ENCODE results near the gene TUBG2. TPM values are rescaled to one million over a fixed set of nuclear protein-coding genes. Genes with fewer than 3 reads are reported as not detected.

Gene TUBG2
- total RNA-seq, 1 donor from 2014 or later = 22.1 TPM

- H3K27ac Mint-ChIP-seq (ENCODE audit: unreplicated experiment) = no peak overlapping the region
- H3K4me1 Mint-ChIP-seq (ENCODE audit: low read depth, unreplicated experiment) = no peaks in the 10 kb centered on the region
- no peaks in the 10 kb centered on the region for H3K27me3 Mint-ChIP-seq (ENCODE audit: unreplicated experiment)
Measured at GRCh38 chr17:42629411-42630009, 29.6 kb upstream of the TUBG2 start.

DNA sequence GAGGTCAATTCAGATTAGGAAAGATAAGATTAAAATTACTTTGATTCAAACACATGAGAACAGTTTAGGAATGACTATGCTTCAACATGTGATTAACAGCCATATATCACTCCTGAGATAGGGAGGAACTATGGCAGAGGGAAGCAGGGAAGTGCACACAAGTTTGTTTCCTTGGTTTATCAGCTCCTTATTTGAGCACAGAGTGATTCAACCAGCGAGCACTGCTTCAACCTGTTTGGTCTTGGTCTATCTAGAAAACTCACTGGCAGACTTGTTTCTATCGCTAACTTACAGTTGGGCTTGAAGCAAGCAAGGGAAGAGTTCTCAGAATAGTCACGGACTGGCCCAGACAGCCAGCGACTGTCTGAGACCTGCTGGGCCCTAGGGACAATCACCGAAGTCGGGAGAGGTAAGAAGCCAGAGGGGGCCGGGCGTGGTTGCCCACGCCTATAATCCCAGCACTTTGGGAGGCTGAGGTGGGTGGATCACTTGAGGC, 26.1 kb upstream of the TUBG2 start:
- Mint-ChIP-seq H3K9me3 (ENCODE audit: unreplicated experiment) (no peaks in the 10 kb centered on the region), H3K36me3 (ENCODE audit: unreplicated experiment) (no peaks in the 10 kb centered on the region), H3K27ac (ENCODE audit: unreplicated experiment) (no peak overlapping the region), H3K4me3 (ENCODE audit: unreplicated experiment) (no peak overlapping the region), H3K4me1 (ENCODE audit: low read depth, unreplicated experiment) (no peaks in the 10 kb centered on the region), H3K27me3 (ENCODE audit: unreplicated experiment) (no peaks in the 10 kb centered on the region)
- DNase-seq = no peak
- TF ChIP-seq, protein P1, sequence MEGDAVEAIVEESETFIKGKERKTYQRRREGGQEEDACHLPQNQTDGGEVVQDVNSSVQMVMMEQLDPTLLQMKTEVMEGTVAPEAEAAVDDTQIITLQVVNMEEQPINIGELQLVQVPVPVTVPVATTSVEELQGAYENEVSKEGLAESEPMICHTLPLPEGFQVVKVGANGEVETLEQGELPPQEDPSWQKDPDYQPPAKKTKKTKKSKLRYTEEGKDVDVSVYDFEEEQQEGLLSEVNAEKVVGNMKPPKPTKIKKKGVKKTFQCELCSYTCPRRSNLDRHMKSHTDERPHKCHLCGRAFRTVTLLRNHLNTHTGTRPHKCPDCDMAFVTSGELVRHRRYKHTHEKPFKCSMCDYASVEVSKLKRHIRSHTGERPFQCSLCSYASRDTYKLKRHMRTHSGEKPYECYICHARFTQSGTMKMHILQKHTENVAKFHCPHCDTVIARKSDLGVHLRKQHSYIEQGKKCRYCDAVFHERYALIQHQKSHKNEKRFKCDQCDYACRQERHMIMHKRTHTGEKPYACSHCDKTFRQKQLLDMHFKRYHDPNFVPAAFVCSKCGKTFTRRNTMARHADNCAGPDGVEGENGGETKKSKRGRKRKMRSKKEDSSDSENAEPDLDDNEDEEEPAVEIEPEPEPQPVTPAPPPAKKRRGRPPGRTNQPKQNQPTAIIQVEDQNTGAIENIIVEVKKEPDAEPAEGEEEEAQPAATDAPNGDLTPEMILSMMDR (IDR thresholded peaks at IDR 0.05; ENCODE audit: partially characterized antibody, unreplicated experiment) = no peak

More at GRCh38 chr17:42629411-42630009, 29.6 kb upstream of the TUBG2 start:
- TF ChIP-seq, protein P1 (IDR thresholded peaks at IDR 0.05; ENCODE audit: partially characterized antibody, unreplicated experiment) = no peak
- DNase-seq = no peak
- no peaks in the 10 kb centered on the region for H3K36me3 Mint-ChIP-seq (ENCODE audit: unreplicated experiment)
- peaks cover under 1% of the 10 kb centered on the region for H3K9me3 Mint-ChIP-seq (ENCODE audit: unreplicated experiment)
- H3K4me3 Mint-ChIP-seq (ENCODE audit: unreplicated experiment) = no peak overlapping the region

DNA sequence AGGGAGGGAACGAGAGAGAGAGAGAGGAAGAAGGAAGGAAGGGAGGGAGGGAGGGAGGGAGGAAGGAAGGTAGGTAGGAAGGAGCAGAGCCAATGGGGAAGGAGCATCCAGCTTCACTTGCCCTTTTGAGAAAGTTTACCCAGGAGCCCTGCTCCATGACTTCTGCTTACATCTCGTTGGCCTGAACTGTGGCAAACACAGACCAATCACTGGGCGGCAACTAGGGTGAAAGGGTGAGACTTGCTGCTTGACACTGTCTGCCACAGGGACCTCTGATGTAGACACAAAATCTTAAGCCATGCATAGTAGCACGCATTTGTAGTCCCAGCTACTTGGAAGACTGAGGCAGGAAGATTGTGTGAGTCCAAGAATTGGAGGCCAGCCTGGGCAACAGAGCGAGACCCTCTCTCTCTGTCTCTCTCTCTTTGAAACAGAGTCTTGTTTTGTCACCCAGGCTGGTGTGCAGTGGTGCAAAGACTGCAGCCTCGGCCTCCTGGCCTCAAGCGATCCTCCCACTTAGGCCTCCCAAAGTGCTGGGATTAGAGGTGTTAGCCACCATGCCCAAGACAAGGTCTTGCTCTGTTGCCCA, 19.5 kb upstream of the TUBG2 start:
- TF ChIP-seq, protein P1 (IDR thresholded peaks at IDR 0.05; ENCODE audit: partially characterized antibody, unreplicated experiment) = no peak
- H3K4me1 Mint-ChIP-seq (ENCODE audit: low read depth, unreplicated experiment) = peaks cover 7% of the 10 kb centered on the region
- H3K36me3 Mint-ChIP-seq (ENCODE audit: unreplicated experiment) = no peaks in the 10 kb centered on the region
- no peak overlapping the region for H3K27ac Mint-ChIP-seq (ENCODE audit: unreplicated experiment)
- H3K9me3 Mint-ChIP-seq (ENCODE audit: unreplicated experiment) = peaks cover 2% of the 10 kb centered on the region
- DNase-seq = no peak
- peaks cover 3% of the 10 kb centered on the region for H3K27me3 Mint-ChIP-seq (ENCODE audit: unreplicated experiment)
- no peak overlapping the region for H3K4me3 Mint-ChIP-seq (ENCODE audit: unreplicated experiment)

DNA sequence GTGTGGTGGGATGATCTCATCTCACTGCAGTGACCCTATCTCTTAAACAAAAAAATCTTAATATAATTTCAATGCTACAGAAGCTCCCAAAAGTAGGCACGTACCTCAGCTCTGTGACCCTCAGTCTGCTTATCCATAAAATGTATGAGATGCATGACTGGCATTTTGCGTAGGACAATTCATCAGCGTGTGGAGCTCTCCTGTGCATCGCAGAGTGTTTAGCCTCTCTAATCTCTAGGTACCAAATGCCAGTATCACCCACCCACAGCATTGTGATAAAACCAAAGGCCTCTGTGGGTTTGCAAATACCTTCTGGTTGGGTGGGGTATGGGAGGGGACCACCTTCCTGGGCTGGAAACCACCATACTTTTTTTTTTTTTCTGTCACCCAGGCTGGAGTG, 19.0 kb upstream of the TUBG2 start:
- peaks cover 2% of the 10 kb centered on the region for H3K9me3 Mint-ChIP-seq (ENCODE audit: unreplicated experiment)
- TF ChIP-seq, protein P1 (IDR thresholded peaks at IDR 0.05; ENCODE audit: partially characterized antibody, unreplicated experiment) = no peak
- no peaks in the 10 kb centered on the region for H3K36me3 Mint-ChIP-seq (ENCODE audit: unreplicated experiment)

DNA sequence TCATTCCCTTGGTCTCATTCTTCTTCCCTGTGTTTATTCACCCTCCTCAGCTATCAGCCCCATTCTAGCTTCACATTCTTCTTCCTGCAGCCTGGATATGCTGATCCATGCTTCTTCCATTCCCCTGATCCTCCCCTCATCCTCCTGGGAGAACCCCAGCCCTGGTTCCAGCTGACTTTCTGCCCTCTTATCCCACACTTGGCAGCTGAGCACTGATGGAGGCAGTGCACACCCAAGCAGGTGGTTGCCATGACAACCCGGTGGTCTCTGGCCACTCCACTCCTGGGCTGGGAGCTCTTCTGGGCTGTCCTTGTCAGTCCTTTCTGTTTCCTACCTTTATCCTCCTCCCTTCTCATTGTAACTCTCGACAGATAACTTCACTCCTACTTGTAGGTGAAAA, 16.7 kb upstream of the TUBG2 start:
- peak; percentile 62 for DNase-seq
- TF ChIP-seq, protein P1 (IDR thresholded peaks at IDR 0.05; ENCODE audit: partially characterized antibody, unreplicated experiment) = no peak
- peaks cover 3% of the 10 kb centered on the region for H3K27me3 Mint-ChIP-seq (ENCODE audit: unreplicated experiment)
- peaks cover 7% of the 10 kb centered on the region for H3K4me1 Mint-ChIP-seq (ENCODE audit: low read depth, unreplicated experiment)
- peak overlapping the region; percentile 14 for H3K27ac Mint-ChIP-seq (ENCODE audit: unreplicated experiment)
- H3K36me3 Mint-ChIP-seq (ENCODE audit: unreplicated experiment) = no peaks in the 10 kb centered on the region
- H3K9me3 Mint-ChIP-seq (ENCODE audit: unreplicated experiment) = peaks cover 2% of the 10 kb centered on the region
- peak overlapping the region; percentile 35 for H3K4me3 Mint-ChIP-seq (ENCODE audit: unreplicated experiment)

More for the DNA sequence above, 19.0 kb upstream of the TUBG2 start:
- DNase-seq = no peak
- Mint-ChIP-seq H3K27me3 (ENCODE audit: unreplicated experiment) (peaks cover 3% of the 10 kb centered on the region), H3K4me3 (ENCODE audit: unreplicated experiment) (no peak overlapping the region), H3K4me1 (ENCODE audit: low read depth, unreplicated experiment) (peaks cover 7% of the 10 kb centered on the region), H3K27ac (ENCODE audit: unreplicated experiment) (no peak overlapping the region)
